ENCODE data around the gene OR52M1. TPM values are rescaled to one million over a fixed set of nuclear protein-coding genes. Genes with fewer than 3 reads are reported as not detected.

OR52M1 gene
- total RNA-seq (ENCODE audit: unreplicated experiment), result not detected
- long read RNA-seq, result 0 reads

- H3K27ac Mint-ChIP-seq (ENCODE audit: unreplicated experiment), result no peak within 1 kb of the TSS
- DNase-seq (ENCODE audit: low spot score), result no peak
- H3K4me1 Mint-ChIP-seq (ENCODE audit: unreplicated experiment), result no peaks in the 10 kb centered on the region
- no peak within 1 kb of the TSS for H3K4me3 Mint-ChIP-seq (ENCODE audit: unreplicated experiment)
- H3K36me3 Mint-ChIP-seq (ENCODE audit: low read depth, unreplicated experiment), result no peaks in the 10 kb centered on the region
- peaks cover 1% of the 10 kb centered on the region for H3K27me3 Mint-ChIP-seq (ENCODE audit: unreplicated experiment)
- no peak for TF ChIP-seq CTCF (IDR thresholded peaks at IDR 0.05; ENCODE audit: unreplicated experiment)
- no peaks in the 10 kb centered on the region for H3K9me3 Mint-ChIP-seq (ENCODE audit: unreplicated experiment)
These were observed at the start of gene OR52M1 for GRCh38 chr11:4544891-4545290. Gene OR52M1, plus strand, starts transcription at chr11:4545191. Its CDS starts 0 bp downstream, at chr11:4545191.

- Mint-ChIP-seq H3K4me1 (ENCODE audit: unreplicated experiment) (no peaks in the 10 kb centered on the region), H3K27ac (ENCODE audit: unreplicated experiment) (no peak overlapping the region), H3K27me3 (ENCODE audit: unreplicated experiment) (no peaks in the 10 kb centered on the region), H3K9me3 (ENCODE audit: unreplicated experiment) (no peaks in the 10 kb centered on the region), H3K4me3 (ENCODE audit: unreplicated experiment) (no peak overlapping the region), H3K36me3 (ENCODE audit: low read depth, unreplicated experiment) (no peaks in the 10 kb centered on the region)
- no peak for TF ChIP-seq CTCF (IDR thresholded peaks at IDR 0.05; ENCODE audit: unreplicated experiment)
- no peak for DNase-seq (ENCODE audit: low spot score)
These were observed 49.5 kb upstream of the OR52M1 start for GRCh38 chr11:4495487-4495886.

- no peaks in the 10 kb centered on the region for H3K4me1 Mint-ChIP-seq (ENCODE audit: unreplicated experiment)
- H3K9me3 Mint-ChIP-seq (ENCODE audit: unreplicated experiment), result no peaks in the 10 kb centered on the region
- DNase-seq (ENCODE audit: low spot score), result no peak
- no peak overlapping the region for H3K27ac Mint-ChIP-seq (ENCODE audit: unreplicated experiment)
- TF ChIP-seq CTCF (IDR thresholded peaks at IDR 0.05; ENCODE audit: unreplicated experiment), result no peak
- H3K27me3 Mint-ChIP-seq (ENCODE audit: unreplicated experiment), result no peaks in the 10 kb centered on the region
- H3K4me3 Mint-ChIP-seq (ENCODE audit: unreplicated experiment), result no peak overlapping the region
- H3K36me3 Mint-ChIP-seq (ENCODE audit: low read depth, unreplicated experiment), result no peaks in the 10 kb centered on the region
These were observed 49.0 kb upstream of the OR52M1 start for GRCh38 chr11:4495986-4496385.

GRCh38 chr11:4496557-4497248 is 48.3 kb upstream of the OR52M1 start:
- DNase-seq (ENCODE audit: low spot score), result no peak
- Mint-ChIP-seq H3K9me3 (ENCODE audit: unreplicated experiment) (no peaks in the 10 kb centered on the region), H3K36me3 (ENCODE audit: low read depth, unreplicated experiment) (no peaks in the 10 kb centered on the region), H3K27ac (ENCODE audit: unreplicated experiment) (no peak overlapping the region), H3K4me1 (ENCODE audit: unreplicated experiment) (no peaks in the 10 kb centered on the region), H3K27me3 (ENCODE audit: unreplicated experiment) (no peaks in the 10 kb centered on the region), H3K4me3 (ENCODE audit: unreplicated experiment) (no peak overlapping the region)
- TF ChIP-seq CTCF (IDR thresholded peaks at IDR 0.05; ENCODE audit: unreplicated experiment), result no peak

GRCh38 chr11:4508886-4509285 is 36.1 kb upstream of the OR52M1 start:
- no peak for TF ChIP-seq CTCF (IDR thresholded peaks at IDR 0.05; ENCODE audit: unreplicated experiment)
- Mint-ChIP-seq H3K9me3 (ENCODE audit: unreplicated experiment) (no peaks in the 10 kb centered on the region), H3K36me3 (ENCODE audit: low read depth, unreplicated experiment) (no peaks in the 10 kb centered on the region), H3K27ac (ENCODE audit: unreplicated experiment) (no peak overlapping the region), H3K27me3 (ENCODE audit: unreplicated experiment) (no peaks in the 10 kb centered on the region), H3K4me1 (ENCODE audit: unreplicated experiment) (no peaks in the 10 kb centered on the region), H3K4me3 (ENCODE audit: unreplicated experiment) (no peak overlapping the region)
- no peak for DNase-seq (ENCODE audit: low spot score)

Measured in endothelial cell (in vitro differentiated cells).